ENCODE results near the gene CLDN25. TPM values are rescaled to one million over a fixed set of nuclear protein-coding genes. Genes with fewer than 3 reads are reported as not detected.

Gene CLDN25
- total RNA-seq, 3 donors from 2014 or later, result not detected

- DNase-seq, result peak in 1 of 3 donors; percentile 61
- intact Hi-C loops (cut with DNase I, micrococcal nuclease), result no loop called here
- TF ChIP-seq CTCF (IDR thresholded peaks at IDR 0.05), result peak; percentile 24
- Histone ChIP-seq H3K4me3 (no peak overlapping the region), H3K36me3 (ENCODE audit: low read depth) (no peaks in the 10 kb centered on the region), H3K4me1 (ENCODE audit: low read depth) (no peaks in the 10 kb centered on the region), H3K9me3 (no peaks in the 10 kb centered on the region)
- peak; percentile 73 for ATAC-seq
These were observed 17.2 kb downstream of the CLDN25 start for GRCh38 chr11:113796663-113797259.

GRCh38 chr11:113802621-113803020, 23.0 kb downstream of the CLDN25 start:
- TF ChIP-seq CTCF (IDR thresholded peaks at IDR 0.05), result no peak
- no peaks in the 10 kb centered on the region for H3K9me3 ChIP-seq
- no peaks in the 10 kb centered on the region for H3K36me3 ChIP-seq (ENCODE audit: low read depth)
- DNase-seq, result no peak
- intact Hi-C loops (cut with DNase I, micrococcal nuclease), result no loop called here
- ATAC-seq, result no peak
- no peak overlapping the region for H3K4me3 ChIP-seq
- H3K4me1 ChIP-seq (ENCODE audit: low read depth), result no peaks in the 10 kb centered on the region

GRCh38 chr11:113805640-113806039, 26.0 kb downstream of the CLDN25 start:
- Histone ChIP-seq H3K4me1 (ENCODE audit: low read depth) (no peaks in the 10 kb centered on the region), H3K4me3 (no peak overlapping the region), H3K9me3 (no peaks in the 10 kb centered on the region), H3K36me3 (ENCODE audit: low read depth) (no peaks in the 10 kb centered on the region)
- DNase-seq (no peak), ATAC-seq (no peak)
- no peak for TF ChIP-seq CTCF (IDR thresholded peaks at IDR 0.05)
- intact Hi-C loops (cut with DNase I, micrococcal nuclease), result no loop called here

- peak; percentile 58 for ATAC-seq
- no peaks in the 10 kb centered on the region for H3K4me1 ChIP-seq (ENCODE audit: low read depth)
- peak in 1 of 3 donors; percentile 42 for DNase-seq
- TF ChIP-seq CTCF (IDR thresholded peaks at IDR 0.05), result no peak
- no peaks in the 10 kb centered on the region for H3K36me3 ChIP-seq (ENCODE audit: low read depth)
- intact Hi-C loops (cut with DNase I, micrococcal nuclease), result no loop called here
- no peaks in the 10 kb centered on the region for H3K9me3 ChIP-seq
- H3K4me3 ChIP-seq, result no peak overlapping the region
These were observed 26.8 kb downstream of the CLDN25 start for GRCh38 chr11:113806406-113806805.

- no peaks in the 10 kb centered on the region for H3K9me3 ChIP-seq
- no peaks in the 10 kb centered on the region for H3K36me3 ChIP-seq (ENCODE audit: low read depth)
- TF ChIP-seq CTCF (IDR thresholded peaks at IDR 0.05), result no peak
These were observed 29.3 kb downstream of the CLDN25 start for GRCh38 chr11:113808931-113809330.

GRCh38 chr11:113814181-113814580, 34.6 kb downstream of the CLDN25 start:
- Histone ChIP-seq H3K36me3 (ENCODE audit: low read depth) (no peaks in the 10 kb centered on the region), H3K4me3 (no peak overlapping the region), H3K4me1 (ENCODE audit: low read depth) (no peaks in the 10 kb centered on the region), H3K9me3 (no peaks in the 10 kb centered on the region)
- DNase-seq (no peak), ATAC-seq (no peak)
- intact Hi-C loops (cut with DNase I, micrococcal nuclease), result no loop called here
- TF ChIP-seq CTCF (IDR thresholded peaks at IDR 0.05), result no peak

More at GRCh38 chr11:113808931-113809330, 29.3 kb downstream of the CLDN25 start:
- intact Hi-C loops (cut with DNase I, micrococcal nuclease), result no loop called here
- Histone ChIP-seq H3K4me1 (ENCODE audit: low read depth) (no peaks in the 10 kb centered on the region), H3K4me3 (no peak overlapping the region)
- DNase-seq (no peak), ATAC-seq (no peak)

Data from mucosa of descending colon (tissue), 3 donors.